ENCODE results near the gene FAM32A. TPM values are rescaled to one million over a fixed set of nuclear protein-coding genes. Genes with fewer than 3 reads are reported as not detected.

The FAM32A gene
- total and polyA plus RNA-seq, 10 of the 15 experiments (the other 5 are each of a cell fraction or from before 2014, with no cell fraction given): 33.3 to 116 (median 71.9) TPM

DNA sequence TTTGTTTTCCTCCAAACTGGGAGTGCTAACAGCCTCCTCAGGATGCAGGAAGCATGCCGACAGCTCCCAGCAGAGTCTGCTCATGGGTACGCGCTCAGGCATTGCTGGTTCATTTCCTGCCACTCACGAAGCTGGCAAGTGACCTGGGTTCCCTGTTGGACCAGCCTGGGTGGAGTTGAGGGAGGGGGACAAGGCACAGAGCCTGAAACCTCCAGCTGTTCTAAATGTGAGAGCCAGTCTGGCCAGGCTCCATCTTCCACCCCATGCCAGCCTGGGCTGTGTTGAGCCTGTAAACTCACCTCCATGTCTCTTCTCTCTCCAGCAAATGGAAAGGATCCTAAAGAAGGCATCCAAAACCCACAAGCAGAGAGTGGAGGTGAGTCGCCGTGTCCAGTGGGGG lies 5.0 kb downstream of the FAM32A start:
- Histone ChIP-seq H3K27me3 (replicated peaks in 1 of 2; ENCODE audit: control insufficient read depth in 2 of 2, insufficient read depth in 2 of 2, low read length in 1 of 2) (no peaks in the 10 kb centered on the region), H3K36me3 (ENCODE audit: control insufficient read depth in 2 of 2, insufficient read depth in 2 of 2, low read length in 1 of 2) (peaks cover 13 to 18% of the 10 kb centered on the region in 2 experiments), H4K20me1 (ENCODE audit: control insufficient read depth, insufficient read depth) (no peaks in the 10 kb centered on the region), H3K4me2 (ENCODE audit: control insufficient read depth, insufficient read depth) (no peak overlapping the region), H3K4me1 (ENCODE audit: control insufficient read depth, insufficient read depth, low read length) (no peaks in the 10 kb centered on the region), H3K4me3 (no peak overlapping the region), H3K9me3 (replicated peaks; ENCODE audit: control insufficient read depth, insufficient read depth, low read length) (no peaks in the 10 kb centered on the region), H3K79me2 (ENCODE audit: control insufficient read depth, insufficient read depth, low read length) (peaks cover 16% of the 10 kb centered on the region), H2AFZ (ENCODE audit: control insufficient read depth, low read depth, low read length) (no peak overlapping the region), H3K9ac (ENCODE audit: control insufficient read depth, insufficient read depth, low read length) (no peak overlapping the region), H3K27ac (ENCODE audit: control insufficient read depth, insufficient read depth) (no peak overlapping the region)
- ChIA-PET CTCF (interaction anchor here (1.1 kb wide), 1 partner anchor 148 kb away, joined by 3 read pairs; no protein-coding TSS in a partner anchor), RAD21 (ENCODE audit: unreplicated experiment) (no interaction called here), POLR2A (interaction anchor here (0.6 kb wide), 1 partner anchor 8 kb away, joined by 3 read pairs; no protein-coding TSS in a partner anchor), SMC1A (ENCODE audit: uncharacterized antibody, unreplicated experiment) (no interaction called here)
- DNase-seq (ENCODE audit: low read depth, low spot score) (no peak), FAIRE-seq (no peak), ATAC-seq (no peak)
- in situ Hi-C loops (cut with MboI) (no loop called here), intact Hi-C loops (cut with micrococcal nuclease; ENCODE audit: unreplicated experiment) (no loop called here)
- 70% methylated on average over 6 of the region's 6 CpGs for WGBS (ENCODE audit: insufficient coverage, insufficient replicate concordance, low lambda C conversion rate, missing lambda C conversion rate)
- no TSS peak for BruUV-seq (replicated peaks)
- TF ChIP-seq POLR2A (IDR thresholded peaks at IDR 0.05; ENCODE audit: low read depth, low read length) (no peak), HDAC2 (IDR thresholded peaks at IDR 0.05) (no peak), SRF (IDR thresholded peaks at IDR 0.05; ENCODE audit: low read depth in 2 of 2, low read length in 2 of 2) (no peak), KDM1A (IDR thresholded peaks at IDR 0.05; ENCODE audit: borderline replicate concordance) (no peak), RELA (IDR thresholded peaks at IDR 0.05; ENCODE audit: borderline replicate concordance, partially characterized antibody) (no peak), POLR2AphosphoS2 (IDR thresholded peaks at IDR 0.05; ENCODE audit: low read depth, low read length) (no peak), MTA2 (IDR thresholded peaks at IDR 0.05; ENCODE audit: low read depth) (no peak)
- TF ChIP-seq, protein P1, sequence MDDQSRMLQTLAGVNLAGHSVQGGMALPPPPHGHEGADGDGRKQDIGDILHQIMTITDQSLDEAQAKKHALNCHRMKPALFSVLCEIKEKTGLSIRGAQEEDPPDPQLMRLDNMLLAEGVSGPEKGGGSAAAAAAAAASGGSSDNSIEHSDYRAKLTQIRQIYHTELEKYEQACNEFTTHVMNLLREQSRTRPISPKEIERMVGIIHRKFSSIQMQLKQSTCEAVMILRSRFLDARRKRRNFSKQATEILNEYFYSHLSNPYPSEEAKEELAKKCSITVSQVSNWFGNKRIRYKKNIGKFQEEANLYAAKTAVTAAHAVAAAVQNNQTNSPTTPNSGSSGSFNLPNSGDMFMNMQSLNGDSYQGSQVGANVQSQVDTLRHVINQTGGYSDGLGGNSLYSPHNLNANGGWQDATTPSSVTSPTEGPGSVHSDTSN (IDR thresholded peaks at IDR 0.05; ENCODE audit: insufficient replicate concordance, low read depth, low read length): no peak
- TF ChIP-seq, protein P2, sequence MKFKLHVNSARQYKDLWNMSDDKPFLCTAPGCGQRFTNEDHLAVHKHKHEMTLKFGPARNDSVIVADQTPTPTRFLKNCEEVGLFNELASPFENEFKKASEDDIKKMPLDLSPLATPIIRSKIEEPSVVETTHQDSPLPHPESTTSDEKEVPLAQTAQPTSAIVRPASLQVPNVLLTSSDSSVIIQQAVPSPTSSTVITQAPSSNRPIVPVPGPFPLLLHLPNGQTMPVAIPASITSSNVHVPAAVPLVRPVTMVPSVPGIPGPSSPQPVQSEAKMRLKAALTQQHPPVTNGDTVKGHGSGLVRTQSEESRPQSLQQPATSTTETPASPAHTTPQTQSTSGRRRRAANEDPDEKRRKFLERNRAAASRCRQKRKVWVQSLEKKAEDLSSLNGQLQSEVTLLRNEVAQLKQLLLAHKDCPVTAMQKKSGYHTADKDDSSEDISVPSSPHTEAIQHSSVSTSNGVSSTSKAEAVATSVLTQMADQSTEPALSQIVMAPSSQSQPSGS (IDR thresholded peaks at IDR 0.05; ENCODE audit: low read length): no peak
- TF ChIP-seq, protein P3, sequence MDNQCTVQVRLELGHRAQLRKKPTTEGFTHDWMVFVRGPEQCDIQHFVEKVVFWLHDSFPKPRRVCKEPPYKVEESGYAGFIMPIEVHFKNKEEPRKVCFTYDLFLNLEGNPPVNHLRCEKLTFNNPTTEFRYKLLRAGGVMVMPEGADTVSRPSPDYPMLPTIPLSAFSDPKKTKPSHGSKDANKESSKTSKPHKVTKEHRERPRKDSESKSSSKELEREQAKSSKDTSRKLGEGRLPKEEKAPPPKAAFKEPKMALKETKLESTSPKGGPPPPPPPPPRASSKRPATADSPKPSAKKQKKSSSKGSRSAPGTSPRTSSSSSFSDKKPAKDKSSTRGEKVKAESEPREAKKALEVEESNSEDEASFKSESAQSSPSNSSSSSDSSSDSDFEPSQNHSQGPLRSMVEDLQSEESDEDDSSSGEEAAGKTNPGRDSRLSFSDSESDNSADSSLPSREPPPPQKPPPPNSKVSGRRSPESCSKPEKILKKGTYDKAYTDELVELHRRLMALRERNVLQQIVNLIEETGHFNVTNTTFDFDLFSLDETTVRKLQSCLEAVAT (IDR thresholded peaks at IDR 0.05): no peak
- TF ChIP-seq, protein P4, sequence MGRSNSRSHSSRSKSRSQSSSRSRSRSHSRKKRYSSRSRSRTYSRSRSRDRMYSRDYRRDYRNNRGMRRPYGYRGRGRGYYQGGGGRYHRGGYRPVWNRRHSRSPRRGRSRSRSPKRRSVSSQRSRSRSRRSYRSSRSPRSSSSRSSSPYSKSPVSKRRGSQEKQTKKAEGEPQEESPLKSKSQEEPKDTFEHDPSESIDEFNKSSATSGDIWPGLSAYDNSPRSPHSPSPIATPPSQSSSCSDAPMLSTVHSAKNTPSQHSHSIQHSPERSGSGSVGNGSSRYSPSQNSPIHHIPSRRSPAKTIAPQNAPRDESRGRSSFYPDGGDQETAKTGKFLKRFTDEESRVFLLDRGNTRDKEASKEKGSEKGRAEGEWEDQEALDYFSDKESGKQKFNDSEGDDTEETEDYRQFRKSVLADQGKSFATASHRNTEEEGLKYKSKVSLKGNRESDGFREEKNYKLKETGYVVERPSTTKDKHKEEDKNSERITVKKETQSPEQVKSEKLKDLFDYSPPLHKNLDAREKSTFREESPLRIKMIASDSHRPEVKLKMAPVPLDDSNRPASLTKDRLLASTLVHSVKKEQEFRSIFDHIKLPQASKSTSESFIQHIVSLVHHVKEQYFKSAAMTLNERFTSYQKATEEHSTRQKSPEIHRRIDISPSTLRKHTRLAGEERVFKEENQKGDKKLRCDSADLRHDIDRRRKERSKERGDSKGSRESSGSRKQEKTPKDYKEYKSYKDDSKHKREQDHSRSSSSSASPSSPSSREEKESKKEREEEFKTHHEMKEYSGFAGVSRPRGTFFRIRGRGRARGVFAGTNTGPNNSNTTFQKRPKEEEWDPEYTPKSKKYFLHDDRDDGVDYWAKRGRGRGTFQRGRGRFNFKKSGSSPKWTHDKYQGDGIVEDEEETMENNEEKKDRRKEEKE (IDR thresholded peaks at IDR 0.05): no peak
- TF ChIP-seq, protein P5, sequence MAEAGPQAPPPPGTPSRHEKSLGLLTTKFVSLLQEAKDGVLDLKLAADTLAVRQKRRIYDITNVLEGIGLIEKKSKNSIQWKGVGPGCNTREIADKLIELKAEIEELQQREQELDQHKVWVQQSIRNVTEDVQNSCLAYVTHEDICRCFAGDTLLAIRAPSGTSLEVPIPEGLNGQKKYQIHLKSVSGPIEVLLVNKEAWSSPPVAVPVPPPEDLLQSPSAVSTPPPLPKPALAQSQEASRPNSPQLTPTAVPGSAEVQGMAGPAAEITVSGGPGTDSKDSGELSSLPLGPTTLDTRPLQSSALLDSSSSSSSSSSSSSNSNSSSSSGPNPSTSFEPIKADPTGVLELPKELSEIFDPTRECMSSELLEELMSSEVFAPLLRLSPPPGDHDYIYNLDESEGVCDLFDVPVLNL (IDR thresholded peaks at IDR 0.05; ENCODE audit: low read depth, low read length): no peak
- TF ChIP-seq, protein P6, sequence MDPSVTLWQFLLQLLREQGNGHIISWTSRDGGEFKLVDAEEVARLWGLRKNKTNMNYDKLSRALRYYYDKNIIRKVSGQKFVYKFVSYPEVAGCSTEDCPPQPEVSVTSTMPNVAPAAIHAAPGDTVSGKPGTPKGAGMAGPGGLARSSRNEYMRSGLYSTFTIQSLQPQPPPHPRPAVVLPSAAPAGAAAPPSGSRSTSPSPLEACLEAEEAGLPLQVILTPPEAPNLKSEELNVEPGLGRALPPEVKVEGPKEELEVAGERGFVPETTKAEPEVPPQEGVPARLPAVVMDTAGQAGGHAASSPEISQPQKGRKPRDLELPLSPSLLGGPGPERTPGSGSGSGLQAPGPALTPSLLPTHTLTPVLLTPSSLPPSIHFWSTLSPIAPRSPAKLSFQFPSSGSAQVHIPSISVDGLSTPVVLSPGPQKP (IDR thresholded peaks at IDR 0.05; ENCODE audit: low read depth, low read length): no peak
- TF ChIP-seq, protein P7, sequence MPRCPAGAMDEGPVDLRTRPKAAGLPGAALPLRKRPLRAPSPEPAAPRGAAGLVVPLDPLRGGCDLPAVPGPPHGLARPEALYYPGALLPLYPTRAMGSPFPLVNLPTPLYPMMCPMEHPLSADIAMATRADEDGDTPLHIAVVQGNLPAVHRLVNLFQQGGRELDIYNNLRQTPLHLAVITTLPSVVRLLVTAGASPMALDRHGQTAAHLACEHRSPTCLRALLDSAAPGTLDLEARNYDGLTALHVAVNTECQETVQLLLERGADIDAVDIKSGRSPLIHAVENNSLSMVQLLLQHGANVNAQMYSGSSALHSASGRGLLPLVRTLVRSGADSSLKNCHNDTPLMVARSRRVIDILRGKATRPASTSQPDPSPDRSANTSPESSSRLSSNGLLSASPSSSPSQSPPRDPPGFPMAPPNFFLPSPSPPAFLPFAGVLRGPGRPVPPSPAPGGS (IDR thresholded peaks at IDR 0.05; ENCODE audit: borderline replicate concordance, insufficient read depth, low read depth, low read length, poor library complexity, severe bottlenecking): no peak
